ENCODE results near the gene UQCRC1. TPM values are rescaled to one million over a fixed set of nuclear protein-coding genes. Genes with fewer than 3 reads are reported as not detected.

The UQCRC1 gene
- total RNA-seq, 4 donors from 2014 or later, result 195 to 346 (median 302) TPM

DNA sequence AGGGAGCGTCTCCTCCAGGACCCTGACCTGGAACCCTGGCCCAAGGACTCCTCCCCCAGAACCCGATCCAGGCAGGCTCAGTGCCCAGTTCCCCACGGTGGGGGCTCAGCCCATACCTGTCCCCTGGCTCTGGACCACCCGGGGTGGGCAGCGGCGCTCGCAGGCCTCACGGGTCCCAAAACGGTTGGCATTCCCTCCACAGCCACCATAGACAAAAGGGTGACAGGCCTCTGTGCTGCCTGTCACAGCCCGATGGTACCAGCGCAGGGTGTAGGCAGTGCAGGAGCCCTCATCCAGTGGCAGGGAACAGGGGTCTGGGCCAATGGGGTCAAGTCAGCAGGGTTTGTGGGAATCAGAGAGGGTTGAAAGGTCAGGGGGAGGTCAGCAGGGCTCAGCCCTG, 44.8 kb downstream of the UQCRC1 start:
- no CpG with 5 or more reads among the region's 11 CpGs for WGBS, 2 donors (ENCODE audit: low coverage in 1 of 2)
- no peak for ATAC-seq
- H3K9me3 ChIP-seq, result no peaks in the 10 kb centered on the region
- TF ChIP-seq CTCF (IDR thresholded peaks at IDR 0.05), result no peak
- TF ChIP-seq POLR2AphosphoS5 (IDR thresholded peaks at IDR 0.05), result no peak
- TF ChIP-seq POLR2A (IDR thresholded peaks at IDR 0.05), result no peak
- no peak for TF ChIP-seq EP300 (IDR thresholded peaks at IDR 0.05)
- H3K4me3 ChIP-seq, result no peak overlapping the region
- peak overlapping the region in 1 of 4 donors; percentile 31 for H3K27ac ChIP-seq
- no peaks in the 10 kb centered on the region for H3K36me3 ChIP-seq
- H3K4me1 ChIP-seq, result peaks cover 0 to 20% (median 15%) of the 10 kb centered on the region in 3 donors
- H3K27me3 ChIP-seq, result no peaks in the 10 kb centered on the region

GRCh38 chr3:48564022-48564421, 45.4 kb downstream of the UQCRC1 start:
- Histone ChIP-seq H3K27me3 (no peaks in the 10 kb centered on the region), H3K27ac (peak overlapping the region in 1 of 4 donors; percentile 42), H3K36me3 (no peaks in the 10 kb centered on the region), H3K4me1 (peaks cover 0 to 26% (median 15%) of the 10 kb centered on the region in 3 donors), H3K9me3 (no peaks in the 10 kb centered on the region), H3K4me3 (no peak overlapping the region)
- TF ChIP-seq EP300 (IDR thresholded peaks at IDR 0.05), result no peak
- peak; percentile 17 for ATAC-seq
- WGBS, 2 donors (ENCODE audit: low coverage in 1 of 2), result no CpG with 5 or more reads among the region's 10 CpGs

- H3K27ac ChIP-seq, result peak within 1 kb of the TSS in 1 of 4 donors; percentile 42
- H3K36me3 ChIP-seq, result no peaks in the 10 kb centered on the region
- ATAC-seq, result no peak
- 66 to 72% methylated on average over 2 to 3 of the region's 6 CpGs for WGBS, 2 donors (ENCODE audit: low coverage in 1 of 2)
- no peak within 1 kb of the TSS for H3K4me3 ChIP-seq
- TF ChIP-seq POLR2A (IDR thresholded peaks at IDR 0.05) (no peak), CTCF (IDR thresholded peaks at IDR 0.05) (no peak), EP300 (IDR thresholded peaks at IDR 0.05) (no peak), POLR2AphosphoS5 (IDR thresholded peaks at IDR 0.05) (no peak)
- peaks cover 0 to 32% (median 15%) of the 10 kb centered on the region in 3 donors for H3K4me1 ChIP-seq
- no peaks in the 10 kb centered on the region for H3K27me3 ChIP-seq
- no peaks in the 10 kb centered on the region for H3K9me3 ChIP-seq
Observed at GRCh38 chr3:48563382-48563918, 46.0 kb downstream of the UQCRC1 start, which contains the start of gene UCN2. UCN2 (minus strand) TSS chr3:48563781; CDS start chr3:48563124, 657 bp downstream.

- H3K4me3 ChIP-seq, result no peak overlapping the region
- no peaks in the 10 kb centered on the region for H3K36me3 ChIP-seq
- peaks cover 0 to 41% (median 16%) of the 10 kb centered on the region in 3 donors for H3K4me1 ChIP-seq
- 60 to 100% methylated on average over 1 to 2 of the region's 20 CpGs for WGBS, 2 donors (ENCODE audit: low coverage in 1 of 2)
- no peak for ATAC-seq
- TF ChIP-seq EP300 (IDR thresholded peaks at IDR 0.05) (no peak), CTCF (IDR thresholded peaks at IDR 0.05) (no peak), POLR2A (IDR thresholded peaks at IDR 0.05) (no peak), POLR2AphosphoS5 (IDR thresholded peaks at IDR 0.05) (no peak)
- no peaks in the 10 kb centered on the region for H3K9me3 ChIP-seq
- H3K27me3 ChIP-seq, result no peaks in the 10 kb centered on the region
- H3K27ac ChIP-seq, result no peak overlapping the region
Observed at GRCh38 chr3:48562367-48563095, 46.9 kb downstream of the UQCRC1 start.

GRCh38 chr3:48561045-48561736, 48.3 kb downstream of the UQCRC1 start:
- no peaks in the 10 kb centered on the region for H3K27me3 ChIP-seq
- TF ChIP-seq CTCF (IDR thresholded peaks at IDR 0.05) (peak in 3 of 4 experiments; percentile 7 to 33 (median 14)), POLR2AphosphoS5 (IDR thresholded peaks at IDR 0.05) (no peak)
- WGBS, 2 donors (ENCODE audit: low coverage in 1 of 2), result 56% methylated on average over 5 of the region's 21 CpGs; no CpG with 5 or more reads in 1 of the 2 donors
- peak overlapping the region in 3 of 4 donors; percentile 79 to 81 (median 81) for H3K27ac ChIP-seq
- ATAC-seq, result peak; percentile 17
- no peaks in the 10 kb centered on the region for H3K36me3 ChIP-seq
- H3K9me3 ChIP-seq, result no peaks in the 10 kb centered on the region
- H3K4me1 ChIP-seq, result peaks cover 0 to 51% (median 20%) of the 10 kb centered on the region in 3 donors
- peak overlapping the region; percentile 15 to 46 for H3K4me3 ChIP-seq
